Neuronal stem cell (in vitro differentiated cells): ENCODE measurements around the gene RBCK1.

Experiments used
- DNase-seq: peaks from one replicate; pipeline ENCODE4 v3.0.0-alpha.2; 2013; ENCODE audit warnings: low spot score
- H2AFZ ChIP-seq: one replicate; pipeline ENCODE4 v1.6.1; 2013; ENCODE audit warnings: mild to moderate bottlenecking, low read length, inconsistent platforms
- H2AK5ac ChIP-seq: 2 replicates; pipeline ENCODE4 v1.6.1; 2013; ENCODE audit warnings: low read depth, mild to moderate bottlenecking, inconsistent platforms, low read length, moderate library complexity, mixed read lengths
- H2BK120ac ChIP-seq: 2 replicates; pipeline ENCODE4 v1.6.1; 2013; ENCODE audit warnings: low read depth, mild to moderate bottlenecking, inconsistent platforms, low read length, moderate library complexity, mixed read lengths
- H2BK12ac ChIP-seq: one replicate; pipeline ENCODE4 v1.6.1; 2013; ENCODE audit warnings: low read length, inconsistent platforms
- H2BK15ac ChIP-seq: 2 replicates; pipeline ENCODE4 v1.6.1; 2013; ENCODE audit warnings: mild to moderate bottlenecking, low read length, inconsistent platforms, mixed read lengths
- H2BK5ac ChIP-seq: one replicate; pipeline ENCODE4 v1.6.1; 2013; ENCODE audit warnings: inconsistent platforms, mild to moderate bottlenecking, low read length, moderate library complexity
- H3K14ac ChIP-seq: one replicate; pipeline ENCODE4 v1.6.1; 2013; ENCODE audit warnings: low read length, inconsistent platforms
- H3K18ac ChIP-seq: 2 replicates; pipeline ENCODE4 v1.6.1; 2013; ENCODE audit warnings: low read length, inconsistent platforms
- H3K23ac ChIP-seq: 2 replicates; pipeline ENCODE4 v1.6.1; 2013; ENCODE audit warnings: low read depth, mild to moderate bottlenecking, mixed read lengths, low read length, inconsistent platforms; ENCODE audit not compliant: poor library complexity
- H3K27ac ChIP-seq: replicated peaks from 3 replicates; pipeline ENCODE4 v1.5.1; 2013; ENCODE audit warnings: low read length, inconsistent platforms
- H3K27me3 ChIP-seq, 3 experiments: 2 replicates each; pipeline ENCODE4 v1.6.1; 2013; ENCODE audit warnings: low read length in 3 of 3, mild to moderate bottlenecking in 2 of 3, inconsistent platforms in 1 of 3, low read depth in 1 of 3, mixed read lengths in 1 of 3, moderate library complexity in 1 of 3; ENCODE audit not compliant: control insufficient read depth in 3 of 3, insufficient read depth in 3 of 3
- H3K36me3 ChIP-seq, 2 donors: replicated peaks in 1 of 2; 2 replicates each; pipeline ENCODE4 v1.6.1; 2013; ENCODE audit warnings: low read length in 2 of 2; ENCODE audit not compliant: control insufficient read depth in 2 of 2, insufficient read depth in 2 of 2
- H3K4ac ChIP-seq: 2 replicates; pipeline ENCODE4 v1.6.1; 2013; ENCODE audit warnings: inconsistent platforms, mild to moderate bottlenecking, low read length, moderate library complexity
- H3K4me1 ChIP-seq, 2 donors: 1 replicate in 1 of 2; 2 replicates in 1 of 2; pipeline ENCODE4 v1.6.1; 2013; ENCODE audit warnings: low read length in 2 of 2, low read depth in 1 of 2; ENCODE audit not compliant: control insufficient read depth in 2 of 2, insufficient read depth in 1 of 2
- H3K4me2 ChIP-seq: one replicate; pipeline ENCODE4 v1.6.1; 2013; ENCODE audit warnings: mild to moderate bottlenecking, low read length, inconsistent platforms; ENCODE audit not compliant: insufficient read depth, poor library complexity, severe bottlenecking
- H3K4me3 ChIP-seq, 2 donors: 2 replicates each; pipeline ENCODE4 v1.5.1; 2013; ENCODE audit warnings: low read length in 2 of 2, mild to moderate bottlenecking in 2 of 2, inconsistent platforms in 1 of 2, moderate library complexity in 1 of 2
- H3K79me1 ChIP-seq: one replicate; pipeline ENCODE4 v1.6.1; 2013; ENCODE audit warnings: low read depth, mild to moderate bottlenecking, inconsistent platforms, low read length, moderate library complexity
- H3K9ac ChIP-seq: one replicate; pipeline ENCODE4 v1.6.1; 2013; ENCODE audit warnings: mild to moderate bottlenecking, low read depth, low read length, inconsistent platforms; ENCODE audit not compliant: poor library complexity
- H3K9me3 ChIP-seq, 2 donors: replicated peaks in 1 of 2; 2 replicates each; pipeline versions ENCODE3 to v1.6.1; 2013; ENCODE audit warnings: low read length in 2 of 2, mild to moderate bottlenecking in 2 of 2, inconsistent platforms in 1 of 2, low read depth in 1 of 2, mixed read lengths in 1 of 2, moderate library complexity in 1 of 2; ENCODE audit not compliant: control insufficient read depth in 2 of 2, insufficient read depth in 1 of 2
- H4K8ac ChIP-seq: one replicate; pipeline ENCODE4 v1.6.1; 2013; ENCODE audit warnings: low read depth, mild to moderate bottlenecking, inconsistent platforms, low read length, moderate library complexity
- H4K91ac ChIP-seq: one replicate; pipeline ENCODE4 v1.6.1; 2013; ENCODE audit warnings: low read length, low read depth, mild to moderate bottlenecking, inconsistent platforms; ENCODE audit not compliant: poor library complexity
- WGBS, 2 donors: extraction: QIAGEN DNeasy Blood & Tissue Kit; methylation state at CpG; one replicate each; pipeline ENCODE4 v1.1.7; 2013; ENCODE audit warnings: missing lambda C conversion rate in 2 of 2, mixed read lengths in 1 of 2; ENCODE audit not compliant: insufficient read length in 2 of 2, insufficient replicate concordance in 1 of 2; ENCODE audit errors: extremely low coverage in 2 of 2; 5-methylcytosine and 5-hydroxymethylcytosine counted together

Gene RBCK1

DNA sequence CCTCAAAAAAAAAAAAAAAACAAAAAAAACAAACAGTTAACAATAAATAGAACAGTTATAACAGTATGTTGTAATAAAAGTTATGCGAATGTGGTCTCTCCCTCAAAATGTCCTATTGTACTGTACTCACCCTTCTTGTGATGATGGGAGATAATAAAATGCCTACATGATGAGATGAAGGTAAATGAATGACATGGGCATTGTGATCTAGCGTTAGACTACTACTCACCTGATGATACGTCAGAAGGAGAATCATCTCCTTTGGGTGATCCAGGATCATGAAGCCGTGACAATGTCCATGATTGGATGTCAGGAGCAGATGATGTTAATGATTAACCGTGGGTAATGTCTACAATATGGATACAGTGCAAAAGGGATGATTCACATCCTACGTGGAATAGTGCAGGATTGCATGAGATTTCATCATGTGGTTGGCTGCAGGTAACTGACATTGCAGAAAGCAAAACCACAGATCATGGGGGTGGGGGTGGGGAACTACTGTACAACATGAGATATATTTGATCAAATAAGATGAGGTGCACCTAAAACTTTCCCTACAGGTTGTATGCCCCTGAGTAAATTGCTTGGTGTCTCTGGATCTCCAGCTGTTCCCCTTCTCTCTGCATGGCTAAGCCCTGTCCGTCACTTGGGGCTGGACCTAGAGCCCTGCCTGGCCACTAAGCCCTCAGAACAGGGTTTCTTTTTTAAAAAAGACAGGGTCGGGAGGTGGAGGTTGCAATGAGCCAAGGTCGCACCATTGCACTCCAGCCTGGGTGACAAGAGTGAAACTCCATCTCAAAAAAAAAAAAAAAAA is 6.2 kb upstream of the RBCK1 start:
- H2BK12ac ChIP-seq: no peak overlapping the region
- no peak overlapping the region for H4K8ac ChIP-seq
- peaks cover 9% of the 10 kb centered on the region in 2 donors for H3K4me1 ChIP-seq
- H3K4me2 ChIP-seq: no peak overlapping the region
- peaks cover 0 to 1% of the 10 kb centered on the region in 2 donors for H3K9me3 ChIP-seq
- H2AFZ ChIP-seq: no peak overlapping the region
- H4K91ac ChIP-seq: no peak overlapping the region
- no peak overlapping the region for H3K4ac ChIP-seq
- no CpG with 5 or more reads among the region's 9 CpGs for WGBS, 2 donors
- H3K79me1 ChIP-seq: no peaks in the 10 kb centered on the region
- H2BK5ac ChIP-seq: no peak overlapping the region
- H3K27ac ChIP-seq: no peak overlapping the region
- H2BK120ac ChIP-seq: no peak overlapping the region
- no peak overlapping the region for H2BK15ac ChIP-seq
- H3K23ac ChIP-seq: no peak overlapping the region
- H2AK5ac ChIP-seq: no peak overlapping the region
- peaks cover 0 to 8% of the 10 kb centered on the region in 2 donors for H3K36me3 ChIP-seq
- no peak overlapping the region for H3K9ac ChIP-seq
- H3K4me3 ChIP-seq: no peak overlapping the region
- H3K27me3 ChIP-seq: no peaks in the 10 kb centered on the region
- H3K18ac ChIP-seq: no peak overlapping the region
- DNase-seq: no peak
- H3K14ac ChIP-seq: no peak overlapping the region

- H3K4me3 ChIP-seq: no peak overlapping the region
- no peaks in the 10 kb centered on the region for H3K27me3 ChIP-seq
- H4K8ac ChIP-seq: no peak overlapping the region
- H3K4me2 ChIP-seq: no peak overlapping the region
- peaks cover 9 to 13% of the 10 kb centered on the region in 2 donors for H3K4me1 ChIP-seq
- no peaks in the 10 kb centered on the region for H3K79me1 ChIP-seq
- no peak overlapping the region for H2BK120ac ChIP-seq
- H3K4ac ChIP-seq: no peak overlapping the region
- no peak overlapping the region for H2AFZ ChIP-seq
- WGBS, 2 donors: no CpG with 5 or more reads among the region's 2 CpGs
- H3K18ac ChIP-seq: no peak overlapping the region
- DNase-seq: no peak
- H2BK15ac ChIP-seq: no peak overlapping the region
- H3K9ac ChIP-seq: no peak overlapping the region
- peaks cover 0 to 3% of the 10 kb centered on the region in 2 donors for H3K36me3 ChIP-seq
- no peak overlapping the region for H3K27ac ChIP-seq
- no peak overlapping the region for H2BK5ac ChIP-seq
- peaks cover 0 to 1% of the 10 kb centered on the region in 2 donors for H3K9me3 ChIP-seq
- no peak overlapping the region for H2AK5ac ChIP-seq
- no peak overlapping the region for H4K91ac ChIP-seq
- no peak overlapping the region for H3K23ac ChIP-seq
- no peak overlapping the region for H2BK12ac ChIP-seq
- no peak overlapping the region for H3K14ac ChIP-seq
Observed at GRCh38 chr20:402496-402885, 5.6 kb upstream of the RBCK1 start.

DNA sequence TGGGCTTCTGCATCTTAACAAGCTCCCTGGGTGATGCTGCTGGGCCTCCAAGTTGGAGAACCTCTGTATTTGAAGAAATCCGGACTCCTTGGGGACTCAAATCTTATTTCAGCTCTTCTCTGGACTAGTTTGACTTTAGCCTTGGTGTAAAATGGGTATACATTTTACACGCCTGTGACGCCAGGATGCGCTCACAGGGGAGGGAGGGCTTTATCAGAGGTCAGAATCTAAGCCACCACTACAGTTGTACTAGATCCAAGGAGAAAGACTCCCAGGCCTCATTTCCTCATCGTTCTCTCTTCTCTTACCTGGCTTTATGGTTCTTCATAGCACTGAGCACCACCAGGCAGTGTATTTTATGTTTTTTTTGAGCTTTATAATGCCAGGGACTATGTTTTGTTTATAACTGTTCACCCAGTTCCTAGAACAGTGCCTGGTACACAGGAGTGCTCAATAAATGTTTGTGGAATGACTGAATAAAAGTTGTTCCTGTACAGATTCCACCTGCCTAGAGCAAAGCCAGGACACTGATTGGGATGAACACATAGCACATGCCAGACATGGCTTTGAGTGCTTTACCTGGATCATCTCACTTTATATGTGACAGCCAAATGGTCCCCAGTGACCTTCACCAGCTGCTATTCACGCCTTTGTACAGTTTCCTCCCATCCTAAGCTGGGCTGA is 5.1 kb upstream of the RBCK1 start:
- no peak overlapping the region for H3K14ac ChIP-seq
- peaks cover 9 to 13% of the 10 kb centered on the region in 2 donors for H3K4me1 ChIP-seq
- H3K9me3 ChIP-seq: peaks cover 0 to 1% of the 10 kb centered on the region in 2 donors
- no peak overlapping the region for H2BK15ac ChIP-seq
- H3K4ac ChIP-seq: no peak overlapping the region
- DNase-seq: no peak
- H2BK5ac ChIP-seq: no peak overlapping the region
- H3K36me3 ChIP-seq: no peaks in the 10 kb centered on the region
- no peaks in the 10 kb centered on the region for H3K79me1 ChIP-seq
- no peak overlapping the region for H2AFZ ChIP-seq
- no peak overlapping the region for H2AK5ac ChIP-seq
- H4K8ac ChIP-seq: no peak overlapping the region
- H3K18ac ChIP-seq: no peak overlapping the region
- no peak overlapping the region for H3K4me2 ChIP-seq
- H2BK12ac ChIP-seq: no peak overlapping the region
- H2BK120ac ChIP-seq: no peak overlapping the region
- no peak overlapping the region for H3K23ac ChIP-seq
- WGBS, 2 donors: no CpG with 5 or more reads among the region's 6 CpGs
- no peak overlapping the region for H4K91ac ChIP-seq
- H3K27me3 ChIP-seq: no peaks in the 10 kb centered on the region
- H3K4me3 ChIP-seq: no peak overlapping the region
- no peak overlapping the region for H3K27ac ChIP-seq
- no peak overlapping the region for H3K9ac ChIP-seq

DNA sequence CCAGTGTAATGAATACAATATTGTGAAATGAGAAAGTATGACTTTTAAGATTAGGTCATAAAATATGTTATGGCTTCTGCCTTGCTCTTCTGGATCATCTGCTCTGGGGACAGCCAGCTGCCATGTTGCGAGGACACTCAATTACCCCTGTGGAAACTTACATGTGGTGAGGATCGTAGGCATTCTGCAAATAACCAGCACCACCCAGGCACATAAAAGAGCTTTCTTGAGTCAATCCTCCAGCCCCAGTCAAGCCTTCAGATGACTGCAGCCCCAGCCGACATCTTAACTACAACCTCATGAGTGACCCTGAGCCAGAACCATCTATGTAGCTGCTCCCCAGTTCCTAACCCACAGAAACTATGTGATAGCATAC is 4.5 kb upstream of the RBCK1 start:
- Histone ChIP-seq H3K79me1 (peaks cover 3% of the 10 kb centered on the region), H3K27me3 (no peaks in the 10 kb centered on the region), H2BK120ac (no peak overlapping the region), H3K14ac (no peak overlapping the region), H2BK15ac (no peak overlapping the region), H2AFZ (no peak overlapping the region), H3K4me2 (no peak overlapping the region), H2AK5ac (no peak overlapping the region), H4K8ac (no peak overlapping the region), H3K23ac (no peak overlapping the region), H3K9ac (no peak overlapping the region), H3K4me3 (no peak overlapping the region), H4K91ac (no peak overlapping the region), H3K27ac (no peak overlapping the region), H3K4me1 (peaks cover 11% of the 10 kb centered on the region in 2 donors), H3K18ac (no peak overlapping the region), H3K9me3 (peaks cover 0 to under 1% of the 10 kb centered on the region in 2 donors), H2BK12ac (no peak overlapping the region), H2BK5ac (no peak overlapping the region), H3K36me3 (no peaks in the 10 kb centered on the region), H3K4ac (no peak overlapping the region)
- DNase-seq: no peak
- WGBS, 2 donors: no CpG with 5 or more reads among the region's 3 CpGs
